ENCODE results near the gene TBC1D16. TPM values are rescaled to one million over a fixed set of nuclear protein-coding genes. Genes with fewer than 3 reads are reported as not detected.
A peak's percentile ranks its signal among the peaks of the same experiment; 100 is the strongest.

TBC1D16 gene
- total RNA-seq, 6 experiments from 2014 or later: 5.8 to 21.0 (median 14.4) TPM

- H3K4me1 ChIP-seq: no peaks in the 10 kb centered on the region
Observed at GRCh38 chr17:79939755-79940458, 95.8 kb downstream of the TBC1D16 start.

GRCh38 chr17:79939094-79939435, 96.6 kb downstream of the TBC1D16 start:
- intact Hi-C loops (cut with DNase I): no loop called here
- H3K4me1 ChIP-seq: no peaks in the 10 kb centered on the region
- ATAC-seq (no peak), DNase-seq (no peak)
- no peak overlapping the region for H3K27ac ChIP-seq
- 60% methylated on average over 1 of the region's 7 CpGs for WGBS (ENCODE audit: insufficient coverage, low coverage, low lambda C conversion rate, missing lambda C conversion rate)
- H3K27me3 ChIP-seq: no peaks in the 10 kb centered on the region
- no peak for TF ChIP-seq POLR2A (IDR thresholded peaks at IDR 0.05)
- TF ChIP-seq CTCF (IDR thresholded peaks at IDR 0.05): no peak
- no peaks in the 10 kb centered on the region for H3K9me3 ChIP-seq
- peaks cover 0 to 9% (median 5%) of the 10 kb centered on the region in 4 donors for H3K36me3 ChIP-seq
- H3K4me3 ChIP-seq: no peak overlapping the region

More at GRCh38 chr17:79939755-79940458, 95.8 kb downstream of the TBC1D16 start:
- no peak overlapping the region for H3K27ac ChIP-seq
- no peaks in the 10 kb centered on the region for H3K27me3 ChIP-seq
- 84% methylated on average over 13 of the region's 25 CpGs for WGBS (ENCODE audit: insufficient coverage, low coverage, low lambda C conversion rate, missing lambda C conversion rate)
- peak in 1 of 3 donors; percentile 25 for DNase-seq
- intact Hi-C loops (cut with DNase I): no loop called here
- no peak overlapping the region for H3K4me3 ChIP-seq
- H3K36me3 ChIP-seq: peaks cover 0 to 9% (median 5%) of the 10 kb centered on the region in 4 donors
- TF ChIP-seq POLR2A (IDR thresholded peaks at IDR 0.05): no peak
- TF ChIP-seq CTCF (IDR thresholded peaks at IDR 0.05): no peak
- no peaks in the 10 kb centered on the region for H3K9me3 ChIP-seq
- ATAC-seq: no peak

- DNase-seq: peak in 1 of 3 donors; percentile 49
- intact Hi-C loops (cut with DNase I): no loop called here
- 78% methylated on average over 2 of the region's 13 CpGs for WGBS (ENCODE audit: insufficient coverage, low coverage, low lambda C conversion rate, missing lambda C conversion rate)
- Histone ChIP-seq H3K4me1 (no peaks in the 10 kb centered on the region), H3K27me3 (no peaks in the 10 kb centered on the region), H3K36me3 (peaks cover 0 to 9% (median 2%) of the 10 kb centered on the region in 4 donors), H3K9me3 (no peaks in the 10 kb centered on the region), H3K27ac (no peak overlapping the region), H3K4me3 (no peak overlapping the region)
- ATAC-seq: no peak
- TF ChIP-seq CTCF (IDR thresholded peaks at IDR 0.05): no peak
- no peak for TF ChIP-seq POLR2A (IDR thresholded peaks at IDR 0.05)
Observed at GRCh38 chr17:79938336-79939093, 97.2 kb downstream of the TBC1D16 start.

GRCh38 chr17:79937391-79938335, 98.0 kb downstream of the TBC1D16 start:
- 74% methylated on average over 13 of the region's 37 CpGs for WGBS (ENCODE audit: insufficient coverage, low coverage, low lambda C conversion rate, missing lambda C conversion rate)
- ATAC-seq: no peak
- TF ChIP-seq POLR2A (IDR thresholded peaks at IDR 0.05) (no peak), CTCF (IDR thresholded peaks at IDR 0.05) (no peak)
- Histone ChIP-seq H3K4me1 (peaks cover 0 to under 1% (median 0%) of the 10 kb centered on the region in 4 donors), H3K27me3 (no peaks in the 10 kb centered on the region), H3K4me3 (no peak overlapping the region), H3K27ac (no peak overlapping the region), H3K36me3 (peaks cover 0 to 9% (median 2%) of the 10 kb centered on the region in 4 donors), H3K9me3 (no peaks in the 10 kb centered on the region)
- peak in 1 of 3 donors; percentile 56 for DNase-seq
- intact Hi-C loops (cut with DNase I): no loop called here

Measured in right lobe of liver (tissue), 6 donors.